NOMO-1 (cell line): ENCODE results near the gene SERTAD1.
"Not testable (repeated sequence)": the region's sequence is repeated elsewhere in the genome, so short reads cannot be mapped to it uniquely, and the experiment has no call there.

ENCODE experiments used
- DNase-seq, 2 experiments: peaks; one replicate each; lab custom pipeline; 2025; ENCODE audit not compliant: unreplicated experiment in 2 of 2; lab: John Stamatoyannopoulos, UW

The SERTAD1 gene

GRCh38 chr19:40453151-40453735 lies 27.5 kb upstream of the SERTAD1 start:
- DNase-seq = no peak

GRCh38 chr19:40452016-40452415 lies 26.2 kb upstream of the SERTAD1 start:
- no peak for DNase-seq

- no peak for DNase-seq
These were observed 24.9 kb upstream of the SERTAD1 start for GRCh38 chr19:40450664-40451063.

GRCh38 chr19:40449506-40449905 lies 23.7 kb upstream of the SERTAD1 start:
- DNase-seq = no peak

DNA sequence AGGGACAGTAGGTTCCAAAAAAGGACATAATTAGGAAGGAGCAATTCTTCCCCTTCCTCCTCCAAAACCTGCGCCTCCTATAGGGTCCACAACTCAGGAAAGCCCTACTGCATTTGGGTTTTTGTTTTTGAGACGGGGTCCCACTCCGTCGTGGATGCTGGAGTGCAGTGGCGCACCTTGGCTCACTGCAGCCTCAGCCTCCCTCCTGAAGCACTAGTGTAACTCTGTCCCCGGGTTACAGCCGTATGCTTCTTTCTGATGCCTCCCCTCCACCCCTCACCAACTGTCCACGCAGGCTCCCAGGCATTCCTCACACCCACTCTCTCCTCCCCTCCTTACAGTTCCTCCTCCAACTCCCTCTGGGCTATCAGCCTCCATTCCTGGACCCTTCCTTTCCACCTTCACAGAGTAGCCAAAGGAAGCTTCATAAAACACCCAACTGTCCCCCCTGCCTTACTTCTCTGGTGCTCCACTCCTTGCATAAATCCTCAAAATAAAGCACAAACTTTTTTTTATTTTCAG lies 20.5 kb upstream of the SERTAD1 start:
- no peak for DNase-seq

GRCh38 chr19:40445780-40446262 lies 20.0 kb upstream of the SERTAD1 start:
- DNase-seq = no peak

- no peak for DNase-seq
These were observed 19.1 kb upstream of the SERTAD1 start for GRCh38 chr19:40444825-40445312.

- DNase-seq = peak; percentile 94 to 98
These were observed 18.4 kb upstream of the SERTAD1 start, which contains the start of gene SERTAD3 for GRCh38 chr19:40444000-40444824. SERTAD3 (minus strand) TSS chr19:40444335; CDS start chr19:40442080, 2,255 bp downstream.

- peak; percentile 99 for DNase-seq
These were observed 17.6 kb upstream of the SERTAD1 start for GRCh38 chr19:40443131-40443999.

- DNase-seq = no peak
These were observed 16.7 kb upstream of the SERTAD1 start for GRCh38 chr19:40442328-40443130.

- no peak for DNase-seq
These were observed 16.0 kb upstream of the SERTAD1 start for GRCh38 chr19:40441719-40442253.

DNA sequence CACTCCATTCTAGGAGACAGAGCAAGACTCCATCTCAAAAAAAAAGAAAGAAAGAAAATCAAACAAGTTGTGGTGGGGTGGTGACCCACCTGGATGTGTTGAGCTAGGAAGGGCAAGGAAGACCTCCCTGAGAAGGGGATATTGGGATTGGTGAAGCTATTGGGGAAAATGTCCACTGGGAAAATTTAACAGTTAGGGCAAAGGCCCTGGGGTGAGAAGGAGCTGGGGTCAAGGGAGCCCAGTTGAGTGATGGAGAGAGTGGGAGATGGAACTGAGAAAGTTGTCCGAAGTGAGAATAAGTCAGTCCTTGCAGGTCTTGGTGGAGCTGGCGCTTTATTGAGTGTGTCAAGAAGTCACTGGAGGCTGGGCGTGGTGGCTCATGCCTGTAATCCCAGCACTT lies 12.5 kb upstream of the SERTAD1 start:
- DNase-seq = no peak

DNA sequence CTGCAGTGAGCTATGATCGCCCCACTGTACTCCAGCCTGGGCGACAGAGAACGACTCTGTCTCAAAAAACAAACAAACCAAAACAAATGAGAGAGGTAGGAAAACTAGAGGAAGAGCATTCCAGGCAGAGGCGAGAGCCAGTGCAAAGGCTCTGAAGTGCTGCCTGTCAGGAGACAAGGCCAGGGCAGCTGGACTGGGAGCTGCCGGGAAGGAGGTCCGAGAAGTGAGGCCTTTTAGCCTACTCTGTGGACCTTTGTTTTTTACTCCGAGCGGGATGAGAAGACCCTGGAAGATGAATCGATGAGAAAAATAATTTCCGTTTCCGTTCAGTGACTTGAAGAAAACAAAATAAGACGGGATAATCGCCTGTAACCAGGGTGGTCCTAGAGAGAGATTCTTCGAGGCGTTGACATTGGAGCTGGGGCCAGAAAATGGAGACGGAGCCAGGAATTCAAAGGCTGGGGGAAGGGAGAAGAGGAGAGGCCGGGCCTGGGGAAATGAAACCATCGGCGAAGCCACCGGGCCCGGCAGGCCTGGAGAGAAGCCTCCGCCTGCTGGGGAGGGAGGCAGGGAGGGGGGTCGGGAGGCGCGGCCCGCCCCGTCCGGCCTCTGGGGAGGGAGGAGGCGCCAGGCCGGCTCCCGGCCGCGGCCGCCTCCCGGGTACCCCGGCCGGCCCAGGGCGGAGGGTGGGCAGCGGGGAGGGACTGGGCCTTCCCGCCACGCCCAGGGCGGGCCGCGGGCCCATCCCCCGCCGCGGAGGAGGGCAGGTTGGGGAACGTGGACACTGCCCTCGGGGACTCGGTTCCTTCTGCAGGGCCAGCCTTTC lies 7.8 kb upstream of the SERTAD1 start:
- DNase-seq = peak; percentile 82 to 87

GRCh38 chr19:40432760-40433159 lies 7.0 kb upstream of the SERTAD1 start:
- DNase-seq = not testable (repeated sequence)

DNA sequence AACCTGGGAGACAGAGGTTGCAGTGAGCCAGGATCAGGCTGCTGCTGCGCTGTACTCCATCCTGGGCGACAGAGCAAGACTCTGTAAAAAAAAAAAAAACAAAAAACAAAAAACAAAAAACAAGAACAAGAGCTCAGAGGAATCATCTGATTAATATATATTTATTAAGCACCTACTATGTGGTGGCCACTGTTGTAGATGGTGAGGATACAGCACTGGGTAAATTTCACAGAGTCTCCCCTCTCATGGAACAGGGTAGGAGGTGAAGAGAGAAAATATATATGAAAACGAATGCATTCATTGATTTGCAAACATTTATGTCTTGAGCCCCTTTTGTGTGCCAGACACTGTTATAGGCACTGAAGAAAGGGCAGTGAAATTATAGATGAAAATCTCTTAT lies 5.9 kb upstream of the SERTAD1 start:
- no peak for DNase-seq

DNA sequence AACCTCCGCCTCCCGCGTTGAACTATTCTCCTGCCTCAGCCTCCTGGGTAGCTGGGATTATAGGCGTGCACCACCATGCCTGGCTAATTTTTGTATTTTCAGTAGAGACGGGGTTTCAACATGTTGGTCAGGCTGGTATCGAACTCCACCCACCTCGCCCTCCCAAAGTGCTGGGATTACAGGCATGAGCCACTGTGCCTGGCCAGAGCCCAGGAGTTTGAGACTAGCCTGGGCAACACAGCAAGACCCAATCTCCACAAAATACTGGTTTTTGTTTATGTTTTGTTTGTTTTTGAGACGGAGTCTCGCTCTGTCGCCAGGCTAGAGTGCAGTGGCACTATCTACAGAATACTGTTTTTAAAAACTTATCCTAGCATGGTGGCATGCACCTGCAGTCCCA lies 4.5 kb upstream of the SERTAD1 start:
- DNase-seq = not testable (repeated sequence)

- DNase-seq = not testable (repeated sequence)
These were observed 2.4 kb upstream of the SERTAD1 start for GRCh38 chr19:40428197-40428596.

GRCh38 chr19:40424637-40425449 lies 949 bp downstream of the SERTAD1 start:
- DNase-seq = no peak
